ENCODE measurements around the gene ZNG1A. TPM values are rescaled to one million over a fixed set of nuclear protein-coding genes. Genes with fewer than 3 reads are reported as not detected.

ZNG1A gene
- total and polyA plus RNA-seq, 9 of the 15 experiments (the other 6 are each of a cell fraction or from before 2014, with no cell fraction given) = 20.7 to 90.6 (median 41.7) TPM

DNA sequence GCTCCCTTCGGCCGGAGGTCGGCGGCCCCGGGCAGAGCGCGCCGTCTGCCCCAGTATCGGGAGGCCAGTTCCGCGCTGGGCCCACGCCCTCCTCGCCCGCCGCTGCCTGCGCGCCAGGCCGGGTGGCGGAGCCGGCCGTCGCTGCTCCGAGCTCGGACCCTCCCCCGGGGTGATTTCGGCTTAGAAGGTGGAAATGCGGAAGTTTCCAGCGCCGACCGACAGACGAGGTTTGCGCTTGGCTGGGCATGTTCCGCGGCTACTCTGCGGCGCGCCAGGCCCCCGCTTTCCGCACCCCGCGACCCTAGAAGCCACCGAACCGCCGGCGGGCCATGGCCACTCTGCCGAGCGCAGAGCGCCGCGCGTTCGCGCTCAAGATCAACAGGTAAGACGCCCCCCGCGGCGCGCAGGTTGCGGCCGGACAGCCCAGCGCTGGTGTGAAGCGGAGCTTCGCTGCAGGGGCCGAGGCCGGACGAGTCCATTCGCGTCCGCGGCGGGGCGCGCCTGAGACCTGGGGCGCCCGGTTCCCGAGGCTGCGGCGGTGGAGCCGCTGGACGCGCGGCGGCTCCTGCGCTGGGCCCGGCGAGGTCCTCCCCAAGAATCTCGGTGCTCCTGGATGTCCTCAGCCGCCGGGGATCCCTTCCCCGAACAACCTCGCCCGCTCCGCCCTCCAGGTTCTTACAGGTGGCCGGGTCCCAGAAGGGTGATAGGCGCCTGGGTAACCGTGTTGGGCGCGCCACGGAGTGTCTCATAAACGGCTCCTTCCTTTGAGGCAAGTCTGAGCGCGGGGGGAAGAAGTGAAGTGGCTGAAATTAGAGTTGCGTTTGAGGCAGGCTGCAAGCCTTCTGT is 36.0 kb upstream of the ZNG1A start, which contains the start of gene DOCK8 (continued):
- no peak for TF ChIP-seq HOMEZ (CRISPR knock-in tag; IDR thresholded peaks at IDR 0.05)
- TF ChIP-seq CEBPG (CRISPR knock-in tag; IDR thresholded peaks at IDR 0.05) = peak; percentile 8; the same call in 1 of the 2 replicates
- TF ChIP-seq CEBPG (tag; conservative IDR thresholded peaks at IDR 0.05 in 1 of 2, IDR thresholded peaks at IDR 0.05 in 1 of 2) = no peak
- peak; percentile 55; the same call in 1 of the 2 replicates for TF ChIP-seq ARID4B (CRISPR knock-in tag; IDR thresholded peaks at IDR 0.05)
- TF ChIP-seq GTF2F1 (IDR thresholded peaks at IDR 0.05; ENCODE audit: low read depth, low read length) = 0 out of 2 replicates have a peak, but pooled peaks have one; percentile 16
- TF ChIP-seq SP1 (CRISPR knock-in tag; IDR thresholded peaks at IDR 0.05) = peak; percentile 49; the same call in 1 of the 2 replicates
- no peak for TF ChIP-seq CBFA2T3 (IDR thresholded peaks at IDR 0.05)
- TF ChIP-seq CBX3 (IDR thresholded peaks at IDR 0.05; ENCODE audit: borderline replicate concordance in 1 of 2, low read length in 2 of 2) = peak in 1 of 2 experiments; percentile 20; a peak in 1 of 3 replicates
- TF ChIP-seq MTA3 (IDR thresholded peaks at IDR 0.05; ENCODE audit: borderline replicate concordance) = 0 out of 2 replicates have a peak, but pooled peaks have one; percentile 80
- peak; percentile 71; the same call in 1 of the 2 replicates for TF ChIP-seq SMAD4 (CRISPR knock-in tag; conservative IDR thresholded peaks at IDR 0.05)
- peak; percentile 25 for TF ChIP-seq PHF20 (IDR thresholded peaks at IDR 0.05; ENCODE audit: partially characterized antibody)
- TF ChIP-seq CLOCK (CRISPR knock-in tag; IDR thresholded peaks at IDR 0.05; ENCODE audit: borderline replicate concordance) = 0 out of 2 replicates have a peak, but pooled peaks have one; percentile 9
- 0 out of 2 replicates have a peak, but pooled peaks have one; percentile 8 for TF ChIP-seq STAG1 (CRISPR knock-in tag; IDR thresholded peaks at IDR 0.05; ENCODE audit: borderline replicate concordance)
- no peak for TF ChIP-seq TBL1XR1 (IDR thresholded peaks at IDR 0.05; ENCODE audit: low read length in 2 of 2)
- peak; percentile 95 for TF ChIP-seq ZFX (CRISPR knock-in tag; IDR thresholded peaks at IDR 0.05)
- peak; percentile 30 for TF ChIP-seq RBM25 (IDR thresholded peaks at IDR 0.05; ENCODE audit: low read depth, low read length, severe bottlenecking)
- TF ChIP-seq MAFF (IDR thresholded peaks at IDR 0.05; ENCODE audit: low read length) = no peak
- peak; percentile 51 for TF ChIP-seq MAX (CRISPR knock-in tag; IDR thresholded peaks at IDR 0.05)
